ENCODE measurements around the gene OSBPL5.

OSBPL5 gene

GRCh38 chr11:3132831-3133260 lies 32.3 kb downstream of the OSBPL5 start:
- no peak for DNase-seq (ENCODE audit: low spot score)
- no peak for TF ChIP-seq CTCF (IDR thresholded peaks at IDR 0.05; ENCODE audit: extremely low read depth, missing control alignments)

GRCh38 chr11:3132271-3132781 lies 32.8 kb downstream of the OSBPL5 start:
- no peak for TF ChIP-seq CTCF (IDR thresholded peaks at IDR 0.05; ENCODE audit: extremely low read depth, missing control alignments)
- DNase-seq (ENCODE audit: low spot score) = no peak

GRCh38 chr11:3131330-3131941 lies 33.7 kb downstream of the OSBPL5 start:
- no peak for DNase-seq (ENCODE audit: low spot score)
- no peak for TF ChIP-seq CTCF (IDR thresholded peaks at IDR 0.05; ENCODE audit: extremely low read depth, missing control alignments)

GRCh38 chr11:3130269-3131071 lies 34.6 kb downstream of the OSBPL5 start:
- no peak for DNase-seq (ENCODE audit: low spot score)
- no peak for TF ChIP-seq CTCF (IDR thresholded peaks at IDR 0.05; ENCODE audit: extremely low read depth, missing control alignments)

- TF ChIP-seq CTCF (IDR thresholded peaks at IDR 0.05; ENCODE audit: extremely low read depth, missing control alignments) = no peak
- DNase-seq (ENCODE audit: low spot score) = no peak
These were observed 35.4 kb downstream of the OSBPL5 start for GRCh38 chr11:3129591-3130268.

GRCh38 chr11:3129181-3129590 lies 35.9 kb downstream of the OSBPL5 start:
- no peak for TF ChIP-seq CTCF (IDR thresholded peaks at IDR 0.05; ENCODE audit: extremely low read depth, missing control alignments)
- no peak for DNase-seq (ENCODE audit: low spot score)

All from GM20000 (cell line).